ENCODE data around the gene NXPE1. TPM values are rescaled to one million over a fixed set of nuclear protein-coding genes. Genes with fewer than 3 reads are reported as not detected.

NXPE1 gene
- total RNA-seq, 1 experiment from 2014 or later, result not detected

DNA sequence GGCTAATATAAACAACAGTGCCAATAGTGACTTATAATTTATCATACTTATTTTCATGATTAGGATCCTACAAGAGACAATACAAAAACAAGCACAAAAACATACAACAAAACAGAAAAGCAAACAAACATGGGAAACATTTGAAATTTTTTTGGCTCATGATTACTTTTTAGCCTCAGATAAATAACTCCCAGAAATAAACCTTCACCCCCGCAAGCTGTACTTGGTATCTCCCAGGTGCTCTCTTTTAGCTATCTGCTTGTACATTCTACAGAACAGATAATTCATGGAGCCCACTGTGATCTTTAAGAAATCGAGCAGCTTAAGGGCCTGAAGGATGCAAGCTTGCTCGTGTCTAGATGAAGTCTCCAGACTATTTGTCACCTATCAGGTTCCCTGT lies 35.0 kb upstream of the NXPE1 start:
- H3K36me3 ChIP-seq (ENCODE audit: control insufficient read depth, insufficient read depth, low read length), result no peaks in the 10 kb centered on the region
- in situ Hi-C loops (cut with HindIII; ENCODE audit: low pct_unique_long_range_greater_than_20kb, low sequenced_read_pairs), result no loop called here
- no peak overlapping the region for H3K4me3 ChIP-seq (ENCODE audit: low read depth in 2 of 2, low read length in 2 of 2)
- ChIA-PET CTCF (no interaction called here), POLR2A (no interaction called here)
- H3K4me1 ChIP-seq (ENCODE audit: control insufficient read depth, insufficient read depth, low read length), result no peaks in the 10 kb centered on the region
- no peaks in the 10 kb centered on the region for H3K27me3 ChIP-seq (ENCODE audit: control insufficient read depth, insufficient read depth, low read length)
- BruUV-seq (replicated peaks), result no TSS peak
- DNase-seq (ENCODE audit: low read depth, low spot score), result no peak
- no peaks in the 10 kb centered on the region for H3K9me3 ChIP-seq (ENCODE audit: control insufficient read depth, insufficient read depth, low read depth, low read length)
- TF ChIP-seq, protein P1, sequence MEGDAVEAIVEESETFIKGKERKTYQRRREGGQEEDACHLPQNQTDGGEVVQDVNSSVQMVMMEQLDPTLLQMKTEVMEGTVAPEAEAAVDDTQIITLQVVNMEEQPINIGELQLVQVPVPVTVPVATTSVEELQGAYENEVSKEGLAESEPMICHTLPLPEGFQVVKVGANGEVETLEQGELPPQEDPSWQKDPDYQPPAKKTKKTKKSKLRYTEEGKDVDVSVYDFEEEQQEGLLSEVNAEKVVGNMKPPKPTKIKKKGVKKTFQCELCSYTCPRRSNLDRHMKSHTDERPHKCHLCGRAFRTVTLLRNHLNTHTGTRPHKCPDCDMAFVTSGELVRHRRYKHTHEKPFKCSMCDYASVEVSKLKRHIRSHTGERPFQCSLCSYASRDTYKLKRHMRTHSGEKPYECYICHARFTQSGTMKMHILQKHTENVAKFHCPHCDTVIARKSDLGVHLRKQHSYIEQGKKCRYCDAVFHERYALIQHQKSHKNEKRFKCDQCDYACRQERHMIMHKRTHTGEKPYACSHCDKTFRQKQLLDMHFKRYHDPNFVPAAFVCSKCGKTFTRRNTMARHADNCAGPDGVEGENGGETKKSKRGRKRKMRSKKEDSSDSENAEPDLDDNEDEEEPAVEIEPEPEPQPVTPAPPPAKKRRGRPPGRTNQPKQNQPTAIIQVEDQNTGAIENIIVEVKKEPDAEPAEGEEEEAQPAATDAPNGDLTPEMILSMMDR (IDR thresholded peaks at IDR 0.05), result no peak
- no peak for TF ChIP-seq SIN3A (IDR thresholded peaks at IDR 0.05; ENCODE audit: borderline replicate concordance, insufficient read depth, low read depth, low read length)
- no peak overlapping the region for H3K27ac ChIP-seq (ENCODE audit: low read length)
- no peak for ATAC-seq
- intact Hi-C loops (cut with micrococcal nuclease; ENCODE audit: unreplicated experiment), result no loop called here

DNA sequence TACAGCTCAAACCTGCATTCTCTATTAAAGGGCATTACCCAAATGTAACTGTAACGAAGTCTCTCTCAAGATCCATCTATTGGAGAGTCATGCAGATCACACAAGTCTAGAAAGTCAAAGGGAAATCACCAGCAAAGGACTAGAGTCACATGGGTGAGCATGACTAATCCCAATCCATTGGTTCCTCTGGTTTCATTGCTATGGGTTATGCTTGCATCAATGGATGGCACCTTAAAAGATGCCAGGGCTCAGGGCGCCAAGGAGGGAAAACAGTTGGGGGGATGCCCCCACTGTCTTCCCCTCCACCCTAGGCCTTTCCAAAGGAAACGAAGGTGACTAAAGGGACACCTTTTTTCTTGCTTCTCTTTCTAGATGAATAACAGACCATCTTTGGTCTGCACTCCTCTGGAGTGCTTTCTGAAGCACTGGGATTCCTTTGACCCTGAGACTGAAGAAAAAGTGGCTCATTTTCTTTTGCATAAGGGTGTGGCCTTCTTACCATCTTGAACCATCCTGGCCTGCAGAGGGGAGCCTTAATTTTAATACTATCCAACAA lies 27.8 kb upstream of the NXPE1 start:
- no peaks in the 10 kb centered on the region for H3K4me1 ChIP-seq (ENCODE audit: control insufficient read depth, insufficient read depth, low read length)
- H3K9me3 ChIP-seq (ENCODE audit: control insufficient read depth, insufficient read depth, low read depth, low read length), result no peaks in the 10 kb centered on the region
- BruUV-seq (replicated peaks), result no TSS peak
- no peak overlapping the region for H3K4me3 ChIP-seq (ENCODE audit: low read depth in 2 of 2, low read length in 2 of 2)
- no peaks in the 10 kb centered on the region for H3K36me3 ChIP-seq (ENCODE audit: control insufficient read depth, insufficient read depth, low read length)
- intact Hi-C loops (cut with micrococcal nuclease; ENCODE audit: unreplicated experiment), result loop anchor here (10.0 kb wide), 1 partner anchor 243 kb away; no protein-coding TSS in a partner anchor
- in situ Hi-C loops (cut with HindIII; ENCODE audit: low pct_unique_long_range_greater_than_20kb, low sequenced_read_pairs), result no loop called here
- TF ChIP-seq, protein P1 (IDR thresholded peaks at IDR 0.05), result no peak
- TF ChIP-seq TCF7L2 (IDR thresholded peaks at IDR 0.05; ENCODE audit: low read depth, low read length), result no peak
- TF ChIP-seq POLR2AphosphoS5 (IDR thresholded peaks at IDR 0.05; ENCODE audit: low read depth, low read length), result no peak
- TF ChIP-seq, protein P2, sequence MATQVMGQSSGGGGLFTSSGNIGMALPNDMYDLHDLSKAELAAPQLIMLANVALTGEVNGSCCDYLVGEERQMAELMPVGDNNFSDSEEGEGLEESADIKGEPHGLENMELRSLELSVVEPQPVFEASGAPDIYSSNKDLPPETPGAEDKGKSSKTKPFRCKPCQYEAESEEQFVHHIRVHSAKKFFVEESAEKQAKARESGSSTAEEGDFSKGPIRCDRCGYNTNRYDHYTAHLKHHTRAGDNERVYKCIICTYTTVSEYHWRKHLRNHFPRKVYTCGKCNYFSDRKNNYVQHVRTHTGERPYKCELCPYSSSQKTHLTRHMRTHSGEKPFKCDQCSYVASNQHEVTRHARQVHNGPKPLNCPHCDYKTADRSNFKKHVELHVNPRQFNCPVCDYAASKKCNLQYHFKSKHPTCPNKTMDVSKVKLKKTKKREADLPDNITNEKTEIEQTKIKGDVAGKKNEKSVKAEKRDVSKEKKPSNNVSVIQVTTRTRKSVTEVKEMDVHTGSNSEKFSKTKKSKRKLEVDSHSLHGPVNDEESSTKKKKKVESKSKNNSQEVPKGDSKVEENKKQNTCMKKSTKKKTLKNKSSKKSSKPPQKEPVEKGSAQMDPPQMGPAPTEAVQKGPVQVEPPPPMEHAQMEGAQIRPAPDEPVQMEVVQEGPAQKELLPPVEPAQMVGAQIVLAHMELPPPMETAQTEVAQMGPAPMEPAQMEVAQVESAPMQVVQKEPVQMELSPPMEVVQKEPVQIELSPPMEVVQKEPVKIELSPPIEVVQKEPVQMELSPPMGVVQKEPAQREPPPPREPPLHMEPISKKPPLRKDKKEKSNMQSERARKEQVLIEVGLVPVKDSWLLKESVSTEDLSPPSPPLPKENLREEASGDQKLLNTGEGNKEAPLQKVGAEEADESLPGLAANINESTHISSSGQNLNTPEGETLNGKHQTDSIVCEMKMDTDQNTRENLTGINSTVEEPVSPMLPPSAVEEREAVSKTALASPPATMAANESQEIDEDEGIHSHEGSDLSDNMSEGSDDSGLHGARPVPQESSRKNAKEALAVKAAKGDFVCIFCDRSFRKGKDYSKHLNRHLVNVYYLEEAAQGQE (IDR thresholded peaks at IDR 0.05; ENCODE audit: insufficient read depth in 1 of 2, low read depth in 2 of 2, low read length in 1 of 2), result no peak
- TF ChIP-seq SIN3A (IDR thresholded peaks at IDR 0.05; ENCODE audit: borderline replicate concordance, insufficient read depth, low read depth, low read length), result no peak
- no peak overlapping the region for H3K27ac ChIP-seq (ENCODE audit: low read length)
- ChIA-PET CTCF (no interaction called here), POLR2A (no interaction called here)
- ATAC-seq (no peak), DNase-seq (ENCODE audit: low read depth, low spot score) (no peak)
- no peaks in the 10 kb centered on the region for H3K27me3 ChIP-seq (ENCODE audit: control insufficient read depth, insufficient read depth, low read length)

Measured in Panc1 (cell line).